ENCODE data around the gene MBD1. TPM values are rescaled to one million over a fixed set of nuclear protein-coding genes. Genes with fewer than 3 reads are reported as not detected.

Gene MBD1
- total RNA-seq, result 100 to 1,000 TPM; 113 to 140 (median 122) TPM

GRCh38 chr18:50281295-50281971, at the start of gene MBD1:
TSS of gene MBD1 (minus strand) at chr18:50281523. CDS start at chr18:50279992, 1,531 bp downstream.
- peak; percentile 95 to 99 for DNase-seq (ENCODE audit: low spot score in 2 of 2)
- peak in 1 of 2 donors; percentile 8 for TF ChIP-seq POLR2A (IDR thresholded peaks at IDR 0.05)
- TF ChIP-seq CTCF (IDR thresholded peaks at IDR 0.05), result no peak
- intact Hi-C loops (cut with DNase I; ENCODE audit: low total_unique reads), result no loop called here
- WGBS, 2 donors, result 0% methylated on average over 42 of the region's 63 CpGs
- peak within 1 kb of the TSS; percentile 87 for H3K4me3 ChIP-seq (ENCODE audit: low read depth, poor library complexity, severe bottlenecking)

DNA sequence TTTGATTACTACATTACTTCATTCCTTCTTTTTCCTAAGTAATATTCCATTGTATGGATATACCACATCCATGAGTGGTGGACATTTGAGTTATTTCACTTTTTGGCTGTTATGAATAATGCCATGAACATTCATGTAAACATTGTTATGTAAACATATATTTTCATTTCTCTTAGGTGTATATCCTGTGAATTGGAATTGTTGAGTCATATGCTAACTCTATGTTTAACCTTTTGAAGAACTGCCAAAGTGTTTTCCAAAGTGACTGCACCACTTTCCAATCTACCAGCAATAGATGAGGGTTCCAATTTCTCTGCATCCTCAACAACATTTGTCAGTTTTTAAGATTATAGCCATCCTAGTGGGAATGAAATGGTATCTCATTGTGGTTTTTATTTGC, 48.9 kb upstream of the MBD1 start:
- DNase-seq (ENCODE audit: low spot score in 2 of 2), result no peak
- intact Hi-C loops (cut with DNase I; ENCODE audit: low total_unique reads), result no loop called here
- H3K4me3 ChIP-seq (ENCODE audit: low read depth, poor library complexity, severe bottlenecking), result no peak overlapping the region
- TF ChIP-seq CTCF (IDR thresholded peaks at IDR 0.05) (no peak), POLR2A (IDR thresholded peaks at IDR 0.05) (no peak)

- DNase-seq (ENCODE audit: low spot score in 2 of 2), result no peak
- WGBS, 2 donors, result 81 to 83% methylated on average over 3 of the region's 3 CpGs
- TF ChIP-seq POLR2A (IDR thresholded peaks at IDR 0.05) (no peak), CTCF (IDR thresholded peaks at IDR 0.05) (no peak)
- intact Hi-C loops (cut with DNase I; ENCODE audit: low total_unique reads), result no loop called here
- H3K4me3 ChIP-seq (ENCODE audit: low read depth, poor library complexity, severe bottlenecking), result no peak overlapping the region
These were observed 46.7 kb upstream of the MBD1 start for GRCh38 chr18:50327983-50328382.

GRCh38 chr18:50320719-50321118, 39.4 kb upstream of the MBD1 start:
- no peak for TF ChIP-seq CTCF (IDR thresholded peaks at IDR 0.05)
- TF ChIP-seq POLR2A (IDR thresholded peaks at IDR 0.05), result no peak
- intact Hi-C loops (cut with DNase I; ENCODE audit: low total_unique reads), result no loop called here

GRCh38 chr18:50315100-50315871, 34.0 kb upstream of the MBD1 start:
- no peak for TF ChIP-seq POLR2A (IDR thresholded peaks at IDR 0.05)
- no peak for TF ChIP-seq CTCF (IDR thresholded peaks at IDR 0.05)
- DNase-seq (ENCODE audit: low spot score in 2 of 2), result no peak
- intact Hi-C loops (cut with DNase I; ENCODE audit: low total_unique reads), result no loop called here
- H3K4me3 ChIP-seq (ENCODE audit: low read depth, poor library complexity, severe bottlenecking), result no peak overlapping the region
- 46 to 49% methylated on average over 5 of the region's 5 CpGs for whole genome bisulfite sequencing, 2 donors

More at GRCh38 chr18:50320719-50321118, 39.4 kb upstream of the MBD1 start:
- no peak overlapping the region for H3K4me3 ChIP-seq (ENCODE audit: low read depth, poor library complexity, severe bottlenecking)
- WGBS, 2 donors, result 82 to 85% methylated on average over 5 of the region's 5 CpGs
- DNase-seq (ENCODE audit: low spot score in 2 of 2), result no peak

Measured in lower leg skin (tissue), 4 donors.